MM.1S (cell line): ENCODE results near the gene HTR3D.

Source experiments
- DNase-seq: peaks from one replicate; pipeline ENCODE4 v3.0.0-alpha.2; 2015
- H2AFZ ChIP-seq: fragments of 300-600 bp; sonication (generic); 2 replicates; pipeline ENCODE4 v1.6.0; 2016; ENCODE audit warnings: antibody characterized with exemption, low read length
- H3F3A ChIP-seq: fragments of 300-600 bp; sonication (generic); 2 replicates; pipeline ENCODE4 v1.6.1; 2016; ENCODE audit warnings: mild to moderate bottlenecking, antibody characterized with exemption, low read length, moderate library complexity, mixed read lengths; ENCODE audit not compliant: insufficient read depth
- H3K27ac ChIP-seq: fragments of 300-600 bp; sonication (generic); 2 replicates; pipeline ENCODE4 v1.5.1; 2016; ENCODE audit warnings: mild to moderate bottlenecking, low read length
- H3K27me3 ChIP-seq: fragments of 300-600 bp; sonication (generic); replicated peaks from 2 replicates; pipeline ENCODE4 v1.6.0; 2016; ENCODE audit warnings: low read length; ENCODE audit not compliant: insufficient read depth
- H3K36me3 ChIP-seq: fragments of 300-600 bp; sonication (generic); replicated peaks from 2 replicates; pipeline ENCODE4 v1.6.1; 2016; ENCODE audit warnings: mild to moderate bottlenecking, low read length, mixed read lengths; ENCODE audit not compliant: insufficient read depth
- H3K4me1 ChIP-seq: fragments of 300-600 bp; sonication (generic); 2 replicates; pipeline ENCODE4 v1.6.1; 2016; ENCODE audit warnings: low read length, mixed read lengths
- H3K4me2 ChIP-seq: fragments of 300-600 bp; sonication (generic); 2 replicates; pipeline ENCODE4 v1.6.0; 2016; ENCODE audit warnings: low read depth, low read length
- H3K4me3 ChIP-seq: fragments of 300-600 bp; sonication (generic); 2 replicates; pipeline ENCODE4 v1.5.1; 2016; ENCODE audit warnings: low read length, mixed read lengths
- H3K79me2 ChIP-seq: fragments of 300-600 bp; sonication (generic); 2 replicates; pipeline ENCODE4 v1.6.1; 2016; ENCODE audit warnings: mixed run types, low read length, mixed read lengths
- H3K9ac ChIP-seq: fragments of 300-600 bp; sonication (generic); 2 replicates; pipeline ENCODE4 v1.6.1; 2016; ENCODE audit warnings: low read length, mixed read lengths
- H3K9me2 ChIP-seq: fragments of 300-600 bp; sonication (generic); replicated peaks from 2 replicates; pipeline ENCODE4 v1.6.1; 2016; ENCODE audit warnings: mild to moderate bottlenecking, low read length, mixed read lengths; ENCODE audit not compliant: insufficient read depth
- H3K9me3 ChIP-seq: fragments of 300-600 bp; sonication (generic); replicated peaks from 2 replicates; pipeline ENCODE4 v1.6.1; 2016; ENCODE audit warnings: mild to moderate bottlenecking, low read length, mixed read lengths; ENCODE audit not compliant: insufficient read depth
- H4K20me1 ChIP-seq: fragments of 300-600 bp; sonication (generic); 2 replicates; pipeline ENCODE4 v1.6.1; 2016; ENCODE audit warnings: mild to moderate bottlenecking, low read length, moderate library complexity, mixed read lengths; ENCODE audit not compliant: insufficient read depth
- CTCF ChIP-seq: fragments of 300-600 bp; sonication (generic); IDR thresholded peaks from 2 replicates; pipeline ENCODE4 v1.5.1; 2016; ENCODE audit warnings: antibody characterized with exemption, low read length, mixed read lengths
- EZH2 ChIP-seq: fragments of 300-600 bp; sonication (generic); optimal IDR thresholded peaks from 2 replicates; pipeline ENCODE3; 2017; ENCODE audit warnings: low read depth, mild to moderate bottlenecking, antibody characterized with exemption, low read length, mixed read lengths
- EZH2phosphoT487 ChIP-seq: fragments of 300-600 bp; sonication (generic); IDR thresholded peaks from 2 replicates; pipeline ENCODE4 v1.6.1; 2018; ENCODE audit warnings: antibody characterized with exemption, low read length

The HTR3D gene

DNA sequence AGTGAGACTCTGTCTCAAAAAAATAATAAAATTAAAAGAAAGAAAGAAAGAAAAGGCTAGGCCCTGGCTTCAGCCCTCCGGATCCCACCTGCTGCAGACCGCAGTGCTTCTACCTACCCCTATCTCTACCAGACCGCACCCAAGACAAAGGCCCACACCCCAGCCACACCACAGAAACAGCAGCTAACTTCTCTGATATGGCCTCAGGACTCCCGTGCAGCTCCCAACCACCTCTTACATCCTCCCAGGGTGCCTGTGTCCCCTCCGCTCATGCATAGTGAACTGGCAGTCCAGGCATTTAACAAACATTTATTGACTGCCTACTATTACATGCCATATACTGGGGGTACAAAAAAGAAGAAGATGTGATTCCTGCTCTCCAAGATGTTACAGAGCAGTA lies 14.5 kb downstream of the HTR3D start:
- H3K27me3 ChIP-seq: no peaks in the 10 kb centered on the region
- no peak overlapping the region for H3K4me2 ChIP-seq
- no peaks in the 10 kb centered on the region for H3K9me3 ChIP-seq
- no peaks in the 10 kb centered on the region for H3K9me2 ChIP-seq
- no peaks in the 10 kb centered on the region for H3K36me3 ChIP-seq
- no peaks in the 10 kb centered on the region for H3K4me1 ChIP-seq
- H2AFZ ChIP-seq: no peak overlapping the region
- TF ChIP-seq CTCF (no peak), EZH2phosphoT487 (no peak), EZH2 (no peak)
- H4K20me1 ChIP-seq: no peaks in the 10 kb centered on the region
- no peak overlapping the region for H3K9ac ChIP-seq
- H3K79me2 ChIP-seq: no peaks in the 10 kb centered on the region
- no peak overlapping the region for H3K27ac ChIP-seq
- no peak for DNase-seq
- no peak overlapping the region for H3K4me3 ChIP-seq
- H3F3A ChIP-seq: no peaks in the 10 kb centered on the region

DNA sequence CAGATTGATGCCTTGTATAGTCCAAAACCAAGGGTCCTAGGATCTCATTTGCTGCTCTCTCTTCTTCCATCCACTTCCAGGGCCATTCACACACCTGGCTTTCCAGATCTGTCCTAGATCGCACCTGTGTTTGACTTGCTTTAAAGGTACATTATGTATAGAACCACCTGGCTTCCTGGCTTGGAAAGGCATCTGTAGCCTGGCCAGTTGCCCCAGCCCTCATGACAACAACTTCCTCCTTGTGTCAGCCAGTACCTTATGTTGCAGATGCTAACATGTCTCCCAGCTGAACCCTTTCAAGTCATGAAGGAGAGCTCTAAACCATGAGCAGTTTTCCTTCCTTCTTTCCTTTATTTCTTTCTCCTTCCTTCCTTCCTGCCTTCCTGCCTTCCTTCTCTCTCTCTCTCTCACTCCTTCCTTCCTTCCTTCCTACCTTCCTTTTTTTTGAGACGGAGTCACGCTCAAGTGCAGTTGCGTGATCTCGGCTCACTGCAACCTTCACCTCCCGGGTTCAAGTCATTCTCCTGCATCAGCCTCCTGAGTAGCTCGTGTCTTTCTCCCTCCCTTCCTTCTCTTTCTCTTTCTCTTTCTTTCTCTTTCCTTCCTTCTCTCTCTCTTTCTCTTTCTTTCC lies 18.8 kb downstream of the HTR3D start:
- Histone ChIP-seq H3K36me3 (no peaks in the 10 kb centered on the region), H2AFZ (0 out of 2 replicates have a peak overlapping the region, but pooled peaks have one; percentile 20), H4K20me1 (no peaks in the 10 kb centered on the region), H3K4me1 (no peaks in the 10 kb centered on the region), H3K9me2 (no peaks in the 10 kb centered on the region), H3K9me3 (no peaks in the 10 kb centered on the region), H3K27ac (no peak overlapping the region), H3K27me3 (no peaks in the 10 kb centered on the region; the same call in 1 of the 2 replicates), H3K9ac (no peak overlapping the region), H3F3A (no peaks in the 10 kb centered on the region), H3K4me2 (no peak overlapping the region), H3K4me3 (no peak overlapping the region), H3K79me2 (no peaks in the 10 kb centered on the region)
- no peak for TF ChIP-seq CTCF
- TF ChIP-seq EZH2: no peak
- no peak for TF ChIP-seq EZH2phosphoT487
- peak; percentile 11 for DNase-seq

GRCh38 chr3:184052767-184053166 lies 21.2 kb downstream of the HTR3D start, which contains the start of gene HTR3C:
Gene HTR3C (plus strand): TSS chr3:184053047. CDS start chr3:184053081, 34 bp downstream.
- H3F3A ChIP-seq: no peaks in the 10 kb centered on the region
- TF ChIP-seq EZH2phosphoT487 (no peak), CTCF (no peak)
- H3K4me2 ChIP-seq: no peak within 1 kb of the TSS
- DNase-seq: no peak
- no peak within 1 kb of the TSS for H3K4me3 ChIP-seq
- H2AFZ ChIP-seq: no peak within 1 kb of the TSS
- H3K9me2 ChIP-seq: no peaks in the 10 kb centered on the region
- H3K4me1 ChIP-seq: no peaks in the 10 kb centered on the region
- H4K20me1 ChIP-seq: no peaks in the 10 kb centered on the region
- no peaks in the 10 kb centered on the region for H3K79me2 ChIP-seq
- H3K9ac ChIP-seq: no peak within 1 kb of the TSS
- H3K27me3 ChIP-seq: no peaks in the 10 kb centered on the region; the same call in 1 of the 2 replicates
- no peaks in the 10 kb centered on the region for H3K9me3 ChIP-seq
- H3K36me3 ChIP-seq: no peaks in the 10 kb centered on the region
- no peak within 1 kb of the TSS for H3K27ac ChIP-seq
